Measurements from ENCODE around the gene BEND6.
"Not testable (repeated sequence)": the region's sequence is repeated elsewhere in the genome, so short reads cannot be mapped to it uniquely, and the experiment has no call there.

The BEND6 gene

DNA sequence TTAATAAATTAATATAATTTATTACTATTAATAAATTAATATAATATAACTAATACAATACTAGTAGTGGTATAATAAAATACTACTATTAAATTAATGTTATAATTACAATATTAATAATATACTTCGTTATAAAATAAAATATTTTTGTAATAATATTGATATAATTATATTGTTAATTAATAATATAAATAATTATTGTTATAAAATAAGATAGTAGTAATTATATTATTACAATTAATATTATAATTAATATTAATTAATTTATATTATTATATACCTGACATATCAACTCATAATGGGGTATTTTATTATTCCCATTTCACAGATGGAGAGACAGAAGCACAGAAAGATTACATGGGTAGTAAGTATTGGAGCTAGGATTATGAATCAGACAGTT lies 8.9 kb downstream of the BEND6 start:
- intact Hi-C loops (cut with DNase I): no loop called here
- DNase-seq: no peak

DNA sequence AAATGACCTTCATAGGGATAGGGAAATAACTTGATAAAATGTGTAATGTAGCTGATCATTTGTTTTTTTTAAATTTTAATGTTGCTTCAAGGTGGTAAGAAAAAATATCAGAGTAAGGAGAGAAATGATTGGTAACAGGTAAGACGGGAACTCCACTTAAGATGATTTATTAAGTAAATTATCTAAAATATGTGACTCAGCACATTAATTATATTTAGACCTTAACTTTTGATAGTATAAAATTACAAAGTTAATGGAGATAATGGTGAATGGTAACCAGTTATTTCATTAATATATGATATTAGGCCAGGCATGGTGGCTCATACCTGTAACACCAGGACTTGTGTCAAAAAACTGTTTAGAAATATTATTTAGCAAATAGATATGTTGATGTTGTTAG lies 10.2 kb downstream of the BEND6 start:
- intact Hi-C loops (cut with DNase I): no loop called here
- DNase-seq: no peak

DNA sequence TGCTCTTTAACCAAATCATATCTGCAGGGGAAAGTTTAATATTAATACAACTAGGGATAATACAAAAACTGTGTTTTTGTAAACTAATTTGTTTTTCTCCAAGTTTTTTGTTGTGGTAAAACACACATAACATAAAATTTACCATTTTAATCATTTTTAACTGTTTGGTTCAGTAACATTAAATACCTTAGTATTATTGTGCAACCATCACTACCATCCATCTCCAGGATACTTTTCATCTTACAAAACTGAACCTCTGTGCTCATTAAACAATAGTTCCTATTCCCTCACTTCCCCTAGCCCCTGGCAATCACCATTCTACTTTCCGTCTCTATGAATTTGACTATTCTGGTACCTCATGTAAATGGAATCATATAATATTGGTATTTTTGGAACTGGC lies 15.9 kb downstream of the BEND6 start:
- no peak for DNase-seq
- intact Hi-C loops (cut with DNase I): no loop called here

DNA sequence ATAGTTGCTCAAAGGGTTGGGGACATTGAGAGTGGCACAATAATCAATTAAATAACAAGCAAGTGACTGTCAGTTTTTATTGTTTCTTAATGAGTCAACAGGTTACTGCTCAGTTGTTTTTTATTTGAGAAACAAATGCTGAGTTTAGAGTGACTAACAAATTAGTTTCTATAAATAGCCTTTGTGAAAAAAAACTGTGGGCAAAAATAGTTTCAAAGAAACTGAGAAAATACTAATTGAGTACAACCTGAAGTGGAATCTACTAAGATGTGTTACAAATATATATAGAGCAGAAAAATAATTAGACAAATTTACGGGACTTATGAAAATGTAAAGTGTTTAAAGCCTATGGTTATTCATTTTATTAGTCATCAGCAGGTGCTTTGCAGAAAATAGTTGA lies 22.3 kb downstream of the BEND6 start:
- DNase-seq: no peak
- intact Hi-C loops (cut with DNase I): no loop called here

DNA sequence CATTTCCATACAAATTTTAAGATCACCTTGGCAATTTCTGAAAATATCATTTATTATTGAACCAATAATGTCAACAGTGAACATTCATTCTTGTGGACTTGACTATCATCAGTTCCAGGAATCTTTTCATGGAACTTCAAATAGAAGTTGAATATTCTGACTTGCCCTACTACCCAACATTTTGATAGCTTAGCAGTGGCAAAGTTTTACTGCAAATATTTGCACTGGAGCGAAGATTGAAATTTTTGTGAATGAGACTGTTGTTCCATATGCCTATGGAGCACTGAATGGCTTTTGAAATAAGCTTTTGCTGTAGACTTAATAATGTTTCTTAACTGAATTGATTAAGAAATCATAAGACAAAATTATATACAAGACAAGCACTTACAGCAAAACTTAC lies 23.6 kb downstream of the BEND6 start:
- no peak for DNase-seq
- intact Hi-C loops (cut with DNase I): no loop called here

DNA sequence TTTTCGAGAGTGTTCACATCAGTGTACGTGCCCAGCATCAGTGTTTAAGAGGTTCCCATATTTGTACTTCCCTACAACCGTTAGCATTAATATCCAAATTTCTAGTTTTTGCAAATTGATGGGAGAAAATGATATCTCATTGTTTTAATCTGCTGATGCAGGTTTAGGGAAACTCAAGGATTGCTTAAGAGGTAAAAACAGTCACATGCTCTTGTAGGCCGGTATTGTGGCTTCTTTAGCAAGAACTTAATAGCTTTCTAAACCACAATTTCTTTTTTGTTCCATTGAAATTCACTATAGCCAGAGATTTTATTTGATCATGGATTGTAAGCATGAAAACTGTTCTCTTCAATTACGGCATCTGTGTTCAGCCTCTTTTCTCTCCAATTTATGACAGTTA lies 29.5 kb downstream of the BEND6 start:
- intact Hi-C loops (cut with DNase I): no loop called here
- no peak for DNase-seq

DNA sequence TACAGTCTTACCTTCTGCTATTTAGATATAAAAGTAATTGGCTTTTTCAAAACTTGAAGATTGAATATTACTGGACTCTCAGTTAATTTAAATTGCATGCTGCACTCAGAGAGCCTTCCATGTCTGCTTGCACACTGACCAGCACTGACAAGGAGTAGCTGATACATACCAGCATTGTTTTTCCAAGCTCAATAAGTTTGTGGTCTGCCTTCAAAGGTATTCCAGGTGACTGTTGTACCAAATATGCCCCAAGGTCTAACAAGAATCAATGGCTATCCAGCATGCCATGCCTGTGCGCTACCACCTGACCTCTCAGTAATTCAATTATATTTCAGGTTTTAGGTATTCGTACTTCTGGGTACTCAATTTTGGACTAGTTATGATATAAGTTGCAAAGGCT lies 30.0 kb downstream of the BEND6 start:
- DNase-seq: no peak
- intact Hi-C loops (cut with DNase I): no loop called here

DNA sequence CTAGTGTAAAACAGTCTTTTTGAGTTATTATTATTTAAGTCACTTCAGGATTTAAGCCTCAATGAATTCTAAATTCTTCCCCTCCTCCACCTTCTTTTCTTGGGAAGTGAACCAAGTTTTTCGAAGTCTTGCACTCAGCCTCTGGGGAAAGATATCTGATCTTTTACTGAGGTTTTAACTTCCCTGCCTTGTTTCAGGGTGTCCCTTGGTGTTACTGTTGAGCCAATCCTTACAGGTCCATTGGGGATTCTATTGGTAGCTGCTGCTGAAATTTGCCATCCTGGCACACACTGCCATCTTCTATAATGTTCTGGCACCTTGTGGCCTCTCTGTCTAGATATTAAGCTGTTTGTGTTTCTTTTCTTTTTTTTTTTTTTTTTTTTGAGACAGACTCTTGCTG lies 31.7 kb downstream of the BEND6 start:
- DNase-seq: no peak
- intact Hi-C loops (cut with DNase I): no loop called here

DNA sequence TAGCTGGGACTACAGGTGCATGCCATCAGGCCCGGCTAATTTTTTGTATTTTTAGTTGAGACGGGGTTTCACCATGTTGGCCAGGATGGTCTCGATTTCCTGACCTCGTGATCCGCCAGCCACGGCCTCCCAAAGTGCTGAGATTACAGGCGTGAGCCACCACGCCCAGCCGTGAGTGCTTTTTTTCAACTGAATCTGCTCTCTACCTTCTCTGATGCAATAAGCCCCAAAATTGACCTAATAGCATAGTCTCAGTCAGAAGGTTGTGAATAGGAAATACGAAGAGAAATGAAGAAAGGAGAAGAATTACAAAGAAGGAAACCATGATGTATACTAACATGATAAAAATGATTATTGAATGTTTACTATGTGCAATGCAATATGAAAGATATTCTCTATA lies 33.2 kb downstream of the BEND6 start:
- peak in 1 of 10 donors; percentile 37 for DNase-seq
- intact Hi-C loops (cut with DNase I): no loop called here

DNA sequence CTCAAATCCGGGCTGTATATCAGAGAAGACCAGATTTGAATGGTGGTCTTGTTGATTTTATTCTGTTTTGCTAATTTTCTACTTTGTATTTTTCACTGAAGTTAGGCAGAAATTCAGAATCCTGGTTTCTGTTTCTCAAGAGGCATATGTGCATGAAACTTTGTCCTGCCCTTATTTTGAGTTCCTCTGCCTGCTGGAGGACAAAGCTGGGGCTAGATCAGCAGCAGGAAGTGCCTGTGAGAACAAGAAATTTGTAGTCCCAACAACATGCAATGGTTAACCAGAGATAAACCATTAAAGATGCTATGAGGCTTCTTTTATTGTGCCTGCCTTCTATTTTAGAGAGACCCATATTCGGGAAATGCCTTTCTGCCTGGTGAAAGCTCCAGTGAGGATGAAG lies 37.1 kb downstream of the BEND6 start:
- intact Hi-C loops (cut with DNase I): no loop called here
- DNase-seq: no peak

DNA sequence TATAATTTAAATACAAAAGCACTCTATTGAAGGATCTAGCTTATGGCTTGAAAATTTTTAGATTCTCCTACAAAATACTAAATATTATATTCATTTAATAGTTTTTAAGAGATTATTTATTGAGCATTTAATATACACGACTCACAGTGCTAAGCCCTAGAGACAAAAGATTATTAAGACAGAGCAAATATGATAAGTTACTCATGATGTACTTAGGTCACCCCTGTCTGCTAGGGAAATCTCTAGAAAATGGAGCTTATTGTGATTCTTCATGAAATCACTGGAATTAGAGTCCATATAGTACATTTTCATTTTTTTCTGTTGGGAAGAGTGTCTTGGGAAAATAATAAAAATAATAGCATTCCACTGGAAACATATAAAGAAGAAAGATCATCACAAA lies 37.8 kb downstream of the BEND6 start:
- intact Hi-C loops (cut with DNase I): no loop called here
- DNase-seq: no peak

DNA sequence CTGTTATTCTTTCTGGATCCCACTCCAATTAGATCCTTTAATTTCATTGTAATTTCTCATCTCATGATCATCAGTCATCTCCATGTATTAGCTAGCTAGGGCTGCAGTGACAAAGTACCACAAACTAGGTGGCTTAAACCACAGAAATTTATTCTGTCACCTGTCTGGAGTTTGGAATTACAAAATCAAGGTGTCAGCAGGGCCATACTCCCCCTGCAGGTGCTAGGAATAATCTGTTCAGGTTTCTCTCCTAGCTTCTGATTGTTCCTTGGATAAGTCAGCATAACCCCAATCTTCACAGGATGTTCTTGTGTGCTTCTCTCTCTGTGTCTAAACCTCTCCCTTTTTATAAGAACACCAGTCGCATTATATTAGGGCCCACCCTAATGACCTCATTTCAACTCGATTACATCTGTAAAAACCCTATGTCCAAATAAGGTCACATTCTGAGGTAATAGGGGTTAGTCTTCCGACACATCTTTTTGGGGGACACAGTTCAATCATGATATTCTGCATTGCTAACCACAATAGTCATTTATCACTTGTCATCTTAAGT lies 40.5 kb downstream of the BEND6 start:
- DNase-seq: no peak
- intact Hi-C loops (cut with DNase I): no loop called here

DNA sequence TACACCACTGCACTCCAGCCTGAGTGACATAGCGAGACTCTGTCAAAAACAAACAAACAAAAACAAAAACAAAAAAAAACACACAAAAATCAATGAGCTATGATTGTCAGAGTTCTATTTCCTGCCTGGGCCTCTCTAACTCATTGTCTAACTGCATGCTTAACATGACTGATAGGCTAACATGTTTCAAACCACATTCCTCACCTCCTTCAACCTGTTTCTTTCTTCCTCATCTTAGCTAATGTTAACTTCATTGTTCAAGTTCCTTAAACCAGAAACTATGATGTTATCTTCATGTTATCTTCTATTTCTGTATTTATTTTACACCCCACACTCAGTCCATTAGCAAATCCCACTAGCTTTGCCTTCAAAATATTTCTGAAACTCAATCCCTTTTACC lies 41.5 kb downstream of the BEND6 start:
- no peak for DNase-seq
- intact Hi-C loops (cut with DNase I): no loop called here

DNA sequence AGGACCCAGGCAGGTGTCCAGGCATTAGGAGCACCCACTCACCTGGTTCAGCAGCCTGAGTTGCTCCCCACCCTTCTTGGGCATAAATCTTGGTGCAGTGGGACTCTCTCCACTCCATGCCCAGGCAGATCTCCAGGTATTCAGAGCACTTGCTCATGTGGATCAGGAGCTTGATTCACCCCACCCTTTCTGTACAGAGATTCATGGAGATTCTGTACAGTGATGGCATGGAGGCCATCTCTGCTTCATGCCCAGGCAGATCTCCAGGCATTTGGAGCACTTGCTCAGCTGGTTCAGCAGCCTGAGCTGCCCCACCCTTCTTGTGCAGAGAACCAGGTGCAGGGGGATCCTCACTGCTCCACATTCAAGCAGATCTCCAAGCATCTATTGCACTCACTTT lies 44.1 kb downstream of the BEND6 start:
- intact Hi-C loops (cut with DNase I): no loop called here
- no peak for DNase-seq

DNA sequence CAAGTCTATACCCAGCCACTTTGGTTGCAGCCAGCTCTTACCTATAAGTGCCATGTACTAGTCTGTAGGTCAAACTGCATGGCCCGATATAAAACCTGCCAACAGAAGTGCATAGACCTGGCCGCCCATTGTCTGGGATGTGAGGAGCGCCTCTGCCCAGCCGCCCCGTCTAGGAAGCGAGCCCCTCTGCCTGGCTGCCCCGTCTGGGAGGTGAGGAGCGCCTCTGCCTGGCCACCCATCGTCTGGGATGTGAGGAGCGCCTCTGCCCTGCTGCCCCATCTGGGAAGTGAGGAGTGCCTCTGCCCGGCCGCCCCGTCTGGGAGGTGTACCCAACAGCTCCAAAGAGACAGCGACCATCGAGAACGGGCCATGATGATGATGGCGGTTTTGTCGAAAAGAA lies 44.8 kb downstream of the BEND6 start:
- intact Hi-C loops (cut with DNase I); DNase-seq: not testable (repeated sequence)

DNA sequence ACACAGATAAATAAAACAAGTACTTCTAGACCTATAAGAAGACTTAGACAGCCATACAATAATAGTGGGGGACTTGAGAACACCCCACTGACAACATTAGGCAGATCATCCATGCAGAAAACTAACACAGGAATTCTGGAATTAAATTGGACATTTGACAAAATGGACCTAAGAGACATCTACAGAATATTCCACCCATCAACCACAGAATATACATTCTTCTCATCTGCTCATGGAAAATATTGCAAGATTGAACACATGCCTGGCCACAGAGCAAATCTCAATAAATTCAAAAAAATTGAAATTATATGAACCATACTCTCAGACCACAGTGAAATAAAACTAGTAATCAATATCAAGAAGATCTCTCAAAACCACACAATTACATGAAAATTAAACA lies 47.3 kb downstream of the BEND6 start:
- DNase-seq: no peak
- intact Hi-C loops (cut with DNase I): no loop called here

DNA sequence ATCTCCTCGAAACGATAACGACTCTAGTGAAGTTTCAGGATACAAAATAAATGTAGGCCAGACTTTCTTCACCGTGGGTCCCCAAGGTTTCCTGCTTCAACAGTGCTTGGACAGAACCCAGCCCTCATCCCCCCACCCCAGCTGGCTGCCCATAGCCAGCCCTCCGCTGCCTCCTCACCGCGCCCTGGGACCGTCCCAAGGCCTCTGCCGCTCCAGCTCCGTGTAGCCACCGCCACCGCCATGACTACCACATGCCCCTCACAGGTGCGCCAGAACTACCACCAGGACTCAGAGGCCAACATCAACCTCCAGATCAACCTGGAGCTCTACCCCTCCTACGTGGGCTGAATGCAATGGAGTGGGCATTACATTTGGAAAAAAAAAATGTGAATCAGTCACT lies 49.4 kb downstream of the BEND6 start:
- no peak for DNase-seq
- intact Hi-C loops (cut with DNase I): no loop called here

DNA sequence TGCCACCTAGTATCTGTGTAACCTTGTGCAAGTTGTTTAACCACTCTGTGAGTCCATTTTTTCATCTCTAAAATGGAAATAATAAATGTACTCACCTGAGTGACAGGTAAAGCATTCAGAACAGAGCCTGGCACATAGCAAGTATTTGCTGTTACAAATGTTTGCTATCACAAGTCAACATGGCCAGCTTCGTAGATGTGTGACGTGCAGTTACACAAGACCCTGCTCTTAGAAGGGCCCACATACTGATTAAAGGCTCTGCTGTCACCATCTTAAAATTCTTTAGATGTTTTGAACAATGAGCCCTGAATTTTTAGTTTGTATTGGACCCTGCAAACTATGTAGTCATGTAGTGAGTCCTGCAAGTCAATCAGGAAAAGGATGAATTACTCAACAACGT lies 51.2 kb downstream of the BEND6 start:
- DNase-seq: no peak
- intact Hi-C loops (cut with DNase I): no loop called here

DNA sequence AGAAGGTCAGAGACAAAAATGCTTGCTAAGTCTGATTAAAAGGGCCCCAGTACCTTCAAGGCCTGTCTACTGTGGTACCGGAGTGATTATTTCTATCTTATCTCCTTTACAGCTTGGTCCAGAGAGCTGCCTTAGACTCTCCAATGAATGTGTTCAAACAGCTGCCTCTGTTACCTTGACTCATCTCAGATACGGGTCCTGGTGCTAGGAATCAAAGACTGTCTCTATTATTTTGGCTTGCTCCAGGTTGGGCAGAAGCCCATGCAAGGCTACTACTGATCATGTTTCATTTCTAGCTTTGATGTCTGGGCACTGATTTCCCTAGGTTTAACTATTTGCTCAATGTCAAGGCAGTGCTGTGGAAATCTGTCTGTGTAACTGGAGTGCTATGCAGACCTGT lies 53.2 kb downstream of the BEND6 start:
- DNase-seq; intact Hi-C loops (cut with DNase I): not testable (repeated sequence)

DNA sequence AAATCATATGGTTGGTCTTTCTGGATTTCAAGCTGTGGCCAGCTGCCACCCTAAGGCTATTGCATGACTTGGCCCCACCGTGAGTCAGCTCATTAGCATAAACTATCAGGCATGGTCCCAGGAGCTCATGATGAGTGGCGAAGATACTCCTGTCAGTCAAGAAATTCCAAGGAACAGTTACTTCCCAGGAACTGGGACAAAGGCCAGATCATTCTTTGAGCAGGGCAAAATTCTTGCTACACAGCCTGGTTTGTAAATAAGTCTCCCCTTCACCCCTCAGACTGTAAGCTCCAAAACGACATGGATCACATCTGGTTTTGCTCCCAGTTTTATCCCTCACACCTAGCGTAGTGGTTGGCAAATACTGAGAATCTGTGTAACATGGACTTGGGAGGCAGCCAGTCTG lies 58.6 kb downstream of the BEND6 start:
- intact Hi-C loops (cut with DNase I): no loop called here
- no peak for DNase-seq

DNA sequence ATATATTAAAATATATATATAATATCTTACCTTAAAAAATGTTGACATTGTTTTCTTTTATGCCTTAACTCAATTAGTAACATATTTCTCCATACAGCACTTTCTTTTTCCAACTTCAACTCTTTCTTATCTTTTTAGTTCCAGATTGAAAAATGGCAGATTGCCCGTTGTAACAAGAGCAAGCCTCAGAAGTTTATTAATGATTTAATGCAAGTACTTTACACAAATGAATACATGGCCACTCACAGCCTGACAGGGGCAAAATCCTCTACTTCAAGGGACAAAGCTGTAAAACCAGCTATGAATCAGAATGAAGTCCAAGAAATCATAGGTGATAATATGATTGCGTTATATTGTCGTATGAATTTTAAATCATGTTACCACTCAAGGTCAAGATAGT lies 62.2 kb downstream of the BEND6 start:
- intact Hi-C loops (cut with DNase I): no loop called here
- no peak for DNase-seq

DNA sequence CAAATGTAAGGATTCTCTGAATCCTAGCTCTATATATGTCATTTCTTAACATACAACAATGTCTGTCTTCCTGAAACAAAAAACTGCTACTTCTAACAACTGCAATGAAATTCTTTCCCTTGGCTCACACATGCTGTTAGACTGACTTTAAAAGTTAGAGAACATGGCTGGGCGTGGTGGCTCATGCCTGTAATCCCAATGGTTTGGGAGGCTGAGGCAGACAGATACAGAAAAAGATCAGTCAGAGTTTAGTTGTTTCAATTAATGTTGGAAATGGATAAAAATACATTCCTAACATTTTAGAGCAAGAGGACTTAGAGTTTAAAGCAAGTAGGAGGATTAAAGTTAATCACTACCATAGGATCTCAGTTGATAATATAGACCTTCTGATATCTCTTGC lies 62.9 kb downstream of the BEND6 start:
- no peak for DNase-seq
- intact Hi-C loops (cut with DNase I): no loop called here

DNA sequence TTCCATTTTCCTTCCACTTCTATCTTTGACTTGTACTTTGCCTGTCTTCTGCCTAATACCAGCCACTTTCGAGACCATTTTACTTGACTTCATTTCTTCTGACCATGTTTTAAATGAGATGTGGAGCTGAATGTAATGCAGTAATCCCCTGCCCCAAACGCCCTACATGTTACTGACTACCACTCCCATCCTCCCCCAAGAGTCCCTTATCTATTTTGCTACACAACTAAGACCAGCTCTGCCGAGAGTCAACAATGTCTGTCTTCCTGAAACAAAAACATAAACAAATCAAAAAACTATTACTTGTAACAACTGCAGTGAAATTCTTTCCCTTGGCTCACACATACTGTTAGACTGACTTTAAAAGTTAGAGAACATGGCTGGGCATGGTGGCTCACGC lies 64.5 kb downstream of the BEND6 start:
- intact Hi-C loops (cut with DNase I): no loop called here
- no peak for DNase-seq

All from posterior cingulate gyrus (tissue), 11 donors.